Ascending aorta (tissue), 2 donors: Measurements from ENCODE around the gene SRL. TPM values are rescaled to one million over a fixed set of nuclear protein-coding genes. Genes with fewer than 3 reads are reported as not detected.

Source experiments
- DNase-seq, 2 donors: peaks; one replicate each; pipeline ENCODE4 v3.0.0-alpha.2; 2019; ENCODE audit warnings: low spot score in 2 of 2
- H3K27ac ChIP-seq, 2 donors: fragments of 200-600 bp; sonication (generic); one replicate each; pipeline ENCODE4 v1.5.1; 2016 to 2017; ENCODE audit warnings: mild to moderate bottlenecking in 1 of 2
- H3K27me3 ChIP-seq: fragments of 200-600 bp; sonication (generic); one replicate; pipeline ENCODE4 v1.5.1; 2017
- H3K36me3 ChIP-seq, 2 donors: fragments of 200-600 bp; sonication (generic); one replicate each; pipeline ENCODE4 v1.5.1; 2016
- H3K4me1 ChIP-seq, 2 donors: fragments of 200-600 bp; sonication (generic); one replicate each; pipeline ENCODE4 v1.5.1; 2016 to 2017; ENCODE audit warnings: mild to moderate bottlenecking in 1 of 2
- H3K4me3 ChIP-seq, 2 donors: fragments of 200-600 bp; sonication (generic); one replicate each; pipeline ENCODE4 v1.5.1; 2016 to 2017; ENCODE audit warnings: mild to moderate bottlenecking in 1 of 2
- H3K9me3 ChIP-seq, 2 donors: fragments of 200-600 bp; sonication (generic); one replicate each; pipeline ENCODE4 v1.5.1; 2016
- CTCF ChIP-seq, 3 experiments: fragments of 200-600 bp in 2 of 3; fragments of 450-650 bp in 1 of 3; sonication (generic) in 2 of 3; IDR thresholded peaks; one replicate each; pipeline ENCODE4 v1.5.1; 2016 to 2019; ENCODE audit warnings: antibody characterized with exemption in 3 of 3, mild to moderate bottlenecking in 1 of 3, moderate library complexity in 1 of 3
- intact Hi-C: fragments of 100-400 bp; cut with DNase I; formaldehyde crosslinking; loops from one replicate; pipeline ENCODE4 v1.15.1; 2023
- total RNA-seq: library from RNA; depleted of rRNA; stranded (reverse); fragments of >200 nt; gene quantifications from one replicate; pipeline ENCODE4 v1.1.0, GENCODE V29; 2016

The SRL gene
- total RNA-seq, 1 donor from 2014 or later = 15.6 TPM

- TF ChIP-seq CTCF (IDR thresholded peaks at IDR 0.05) = no peak
- Histone ChIP-seq H3K36me3 (no peaks in the 10 kb centered on the region), H3K4me1 (peaks cover 0 to 15% of the 10 kb centered on the region in 2 donors), H3K4me3 (no peak overlapping the region), H3K9me3 (no peaks in the 10 kb centered on the region), H3K27ac (no peak overlapping the region), H3K27me3 (no peaks in the 10 kb centered on the region)
- no peak for DNase-seq
- intact Hi-C loops = no loop called here
These were observed 33.5 kb downstream of the SRL start for GRCh38 chr16:4208341-4208751.

- DNase-seq = no peak
- Histone ChIP-seq H3K4me3 (no peak overlapping the region), H3K36me3 (no peaks in the 10 kb centered on the region), H3K27ac (no peak overlapping the region), H3K27me3 (no peaks in the 10 kb centered on the region), H3K4me1 (peaks cover 0 to 10% of the 10 kb centered on the region in 2 donors), H3K9me3 (no peaks in the 10 kb centered on the region)
- intact Hi-C loops = no loop called here
- no peak for TF ChIP-seq CTCF (IDR thresholded peaks at IDR 0.05)
These were observed 34.1 kb downstream of the SRL start for GRCh38 chr16:4207683-4208340.

- Histone ChIP-seq H3K36me3 (no peaks in the 10 kb centered on the region), H3K27ac (no peak overlapping the region), H3K4me1 (peaks cover 0 to 4% of the 10 kb centered on the region in 2 donors), H3K9me3 (no peaks in the 10 kb centered on the region), H3K27me3 (no peaks in the 10 kb centered on the region), H3K4me3 (no peak overlapping the region)
- intact Hi-C loops = no loop called here
- TF ChIP-seq CTCF (IDR thresholded peaks at IDR 0.05) = no peak
- no peak for DNase-seq
These were observed 34.7 kb downstream of the SRL start for GRCh38 chr16:4207229-4207628.

GRCh38 chr16:4206680-4207079, 35.2 kb downstream of the SRL start:
- Histone ChIP-seq H3K27ac (no peak overlapping the region), H3K4me3 (no peak overlapping the region), H3K4me1 (no peaks in the 10 kb centered on the region), H3K36me3 (no peaks in the 10 kb centered on the region), H3K9me3 (no peaks in the 10 kb centered on the region), H3K27me3 (no peaks in the 10 kb centered on the region)
- intact Hi-C loops = no loop called here
- TF ChIP-seq CTCF (IDR thresholded peaks at IDR 0.05) = no peak
- DNase-seq = no peak

- Histone ChIP-seq H3K4me1 (no peaks in the 10 kb centered on the region), H3K36me3 (no peaks in the 10 kb centered on the region), H3K4me3 (no peak overlapping the region), H3K27me3 (no peaks in the 10 kb centered on the region), H3K9me3 (no peaks in the 10 kb centered on the region), H3K27ac (no peak overlapping the region)
- intact Hi-C loops = no loop called here
- no peak for DNase-seq
- no peak for TF ChIP-seq CTCF (IDR thresholded peaks at IDR 0.05)
These were observed 35.9 kb downstream of the SRL start for GRCh38 chr16:4205971-4206370.

GRCh38 chr16:4204521-4204920, 37.4 kb downstream of the SRL start:
- no peaks in the 10 kb centered on the region for H3K27me3 ChIP-seq
- no peak overlapping the region for H3K4me3 ChIP-seq
- H3K36me3 ChIP-seq = no peaks in the 10 kb centered on the region
- peaks cover 0 to 2% of the 10 kb centered on the region in 2 donors for H3K4me1 ChIP-seq
- no peak for TF ChIP-seq CTCF (IDR thresholded peaks at IDR 0.05)
- intact Hi-C loops = no loop called here
- H3K27ac ChIP-seq = no peak overlapping the region
- no peaks in the 10 kb centered on the region for H3K9me3 ChIP-seq
- DNase-seq = no peak
